ENCODE measurements around the gene KLF5.

The KLF5 gene

DNA sequence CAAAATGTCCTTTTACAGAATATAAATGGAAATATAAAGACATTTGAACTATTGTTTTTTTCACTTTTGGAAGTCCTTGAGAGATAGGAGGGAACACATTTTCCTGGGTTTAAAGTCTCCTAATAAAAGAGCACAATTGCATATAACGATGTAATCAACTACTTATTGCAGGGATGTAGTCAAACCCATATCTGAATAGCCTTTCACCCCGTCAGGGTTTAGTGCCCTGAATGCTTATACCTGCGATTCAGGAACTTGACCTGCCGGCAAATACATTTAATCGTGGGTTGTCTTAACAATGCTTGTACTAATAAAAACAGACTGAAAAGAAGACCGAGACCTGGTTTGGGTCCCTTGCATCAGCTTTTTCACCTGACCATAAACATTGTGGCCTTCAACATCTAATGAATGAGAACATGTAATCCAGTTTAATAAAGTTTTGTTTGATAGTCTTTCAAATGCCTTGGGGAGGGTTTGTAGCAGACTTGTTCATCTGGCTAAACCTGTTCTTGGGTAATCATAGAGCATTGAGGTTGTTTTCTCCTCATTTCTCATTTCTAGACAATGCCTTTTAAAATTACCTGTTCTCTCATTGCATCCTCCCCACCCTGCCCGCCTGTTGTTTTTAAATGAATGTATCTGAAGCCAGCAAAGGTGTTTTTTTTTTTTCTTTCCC lies 7.0 kb downstream of the KLF5 start:
- no peaks in the 10 kb centered on the region for H3K27me3 Mint-ChIP-seq
- no peaks in the 10 kb centered on the region for H3K4me1 Mint-ChIP-seq
- ATAC-seq (ENCODE audit: low read depth) (no peak), DNase-seq (ENCODE audit: low spot score in 2 of 2) (no peak)
- H3K27ac Mint-ChIP-seq, result no peak overlapping the region
- H3K9me3 Mint-ChIP-seq, result no peaks in the 10 kb centered on the region
- H3K36me3 Mint-ChIP-seq, result no peaks in the 10 kb centered on the region
- H3K4me3 Mint-ChIP-seq, result no peak overlapping the region

DNA sequence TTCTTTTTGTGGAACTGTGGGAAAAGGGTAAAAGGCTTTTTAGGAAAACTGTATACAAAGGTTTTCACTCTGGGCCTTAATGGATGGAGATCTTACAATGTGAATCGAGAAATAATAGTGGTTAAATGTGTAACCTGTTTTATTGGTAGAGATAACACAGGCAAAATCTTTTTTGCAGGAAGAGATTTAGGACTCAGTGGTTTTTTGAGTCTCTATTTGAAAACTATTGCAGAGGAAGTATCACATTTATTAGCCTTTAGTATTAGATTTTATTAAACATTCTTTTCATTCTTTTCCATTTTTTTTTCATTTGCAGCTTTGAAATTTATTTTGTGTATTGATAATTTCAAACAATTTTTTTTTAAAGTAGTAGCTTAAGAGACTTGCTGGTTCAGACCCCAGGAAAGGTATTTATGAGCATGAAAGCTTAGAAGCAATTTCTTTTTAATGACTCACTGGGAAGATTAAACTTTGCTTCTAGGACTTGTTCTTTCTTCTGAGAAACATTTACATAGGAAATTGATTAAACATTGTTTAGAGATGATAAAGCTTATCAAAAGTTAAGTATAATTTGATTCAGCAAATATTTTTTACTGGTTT lies 10.5 kb downstream of the KLF5 start:
- H3K27ac Mint-ChIP-seq, result no peak overlapping the region
- ATAC-seq (ENCODE audit: low read depth), result no peak
- no peak overlapping the region for H3K4me3 Mint-ChIP-seq
- H3K9me3 Mint-ChIP-seq, result no peaks in the 10 kb centered on the region
- no peaks in the 10 kb centered on the region for H3K4me1 Mint-ChIP-seq
- H3K36me3 Mint-ChIP-seq, result no peaks in the 10 kb centered on the region
- no peaks in the 10 kb centered on the region for H3K27me3 Mint-ChIP-seq
- no peak for DNase-seq (ENCODE audit: low spot score in 2 of 2)

DNA sequence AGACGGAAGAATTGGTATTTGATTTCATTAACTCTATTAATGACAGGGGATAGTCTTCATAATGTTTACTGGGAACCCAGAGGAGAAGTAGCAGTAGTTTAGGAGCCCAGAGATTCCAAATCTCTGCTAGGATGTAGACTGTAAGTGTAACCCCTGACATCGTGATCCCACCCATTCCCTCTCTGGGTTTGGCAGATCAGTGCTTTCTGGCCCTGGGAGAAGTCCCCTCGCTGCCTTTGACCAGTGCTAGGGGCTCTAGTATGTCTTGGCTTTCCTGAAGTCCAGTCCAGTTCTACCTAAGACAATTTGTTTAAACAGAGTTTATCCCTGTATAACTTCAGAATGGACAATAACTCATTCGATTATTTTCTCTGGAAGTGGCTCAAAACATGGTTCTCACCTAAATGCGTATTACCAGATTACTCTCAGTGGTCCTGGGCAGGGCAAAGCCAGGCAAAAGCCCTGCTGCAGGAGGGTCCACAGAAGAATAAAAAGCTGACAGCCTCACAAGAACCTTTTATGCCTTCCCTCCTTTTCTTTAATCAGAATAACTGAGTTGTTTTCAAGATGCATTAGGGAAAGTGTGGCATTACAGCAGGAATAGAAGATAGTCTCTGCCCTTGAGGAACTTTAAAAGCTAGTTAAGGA lies 11.8 kb downstream of the KLF5 start:
- Mint-ChIP-seq H3K4me1 (no peaks in the 10 kb centered on the region), H3K9me3 (no peaks in the 10 kb centered on the region), H3K36me3 (no peaks in the 10 kb centered on the region), H3K27ac (no peak overlapping the region), H3K27me3 (no peaks in the 10 kb centered on the region), H3K4me3 (no peak overlapping the region)
- DNase-seq (ENCODE audit: low spot score in 2 of 2), result no peak
- no peak for ATAC-seq (ENCODE audit: low read depth)

DNA sequence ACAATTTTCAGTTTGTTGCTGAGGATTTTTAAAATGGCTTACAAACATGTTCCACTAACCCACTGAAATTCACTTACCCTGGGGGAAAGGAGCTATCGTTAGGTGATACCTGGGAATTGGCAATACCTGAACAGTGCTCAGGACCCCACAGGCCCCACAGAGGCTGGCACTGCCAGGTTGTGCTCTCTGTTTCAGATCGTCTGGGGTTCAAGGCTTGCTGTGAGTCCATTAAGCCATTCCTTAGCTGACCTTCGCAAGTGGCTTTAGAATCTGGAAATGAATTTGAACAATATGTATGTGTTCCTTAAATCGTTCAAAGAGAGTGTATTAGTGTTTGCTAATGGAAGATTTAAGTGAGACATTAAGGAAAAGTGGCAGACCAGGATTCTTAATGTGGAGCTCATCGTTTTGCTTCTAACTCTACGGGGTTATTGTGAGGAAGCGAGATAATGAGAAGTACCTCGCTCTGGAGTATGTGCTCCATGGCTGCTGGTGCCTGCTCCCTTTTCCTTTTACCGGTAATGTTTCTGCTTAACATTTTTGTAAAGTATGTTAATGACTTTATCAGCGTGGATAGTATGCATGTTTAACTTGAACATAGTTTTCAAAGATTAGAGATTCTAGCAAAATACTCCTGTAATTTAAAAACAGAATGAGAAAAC lies 13.6 kb downstream of the KLF5 start:
- no peak overlapping the region for H3K27ac Mint-ChIP-seq

DNA sequence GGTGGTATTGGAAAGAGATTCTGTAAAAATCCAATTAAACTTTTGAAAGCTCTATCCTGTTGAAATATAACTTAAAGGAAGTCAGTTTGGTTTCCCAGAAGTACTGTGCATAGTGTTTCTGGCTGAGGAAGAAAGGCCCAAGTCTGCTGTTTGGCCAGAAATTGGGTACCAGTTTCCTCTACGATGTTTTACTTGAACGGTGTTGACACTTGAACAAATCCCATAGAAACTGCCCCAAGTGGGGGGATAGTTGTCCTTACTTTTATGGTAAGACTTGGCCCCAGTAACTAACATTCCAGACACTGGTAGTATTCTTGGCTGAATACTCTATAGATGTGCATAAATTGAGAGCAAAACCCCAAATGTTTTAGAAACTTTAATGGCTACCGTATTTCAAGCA lies 14.2 kb downstream of the KLF5 start:
- DNase-seq (ENCODE audit: low spot score in 2 of 2) (no peak), ATAC-seq (ENCODE audit: low read depth) (no peak)
- H3K27ac Mint-ChIP-seq, result no peak overlapping the region
- H3K4me1 Mint-ChIP-seq, result no peaks in the 10 kb centered on the region
- no peaks in the 10 kb centered on the region for H3K36me3 Mint-ChIP-seq
- no peak overlapping the region for H3K4me3 Mint-ChIP-seq
- H3K9me3 Mint-ChIP-seq, result no peaks in the 10 kb centered on the region
- no peaks in the 10 kb centered on the region for H3K27me3 Mint-ChIP-seq

More for the DNA sequence above, 13.6 kb downstream of the KLF5 start:
- Mint-ChIP-seq H3K4me1 (no peaks in the 10 kb centered on the region), H3K9me3 (no peaks in the 10 kb centered on the region), H3K36me3 (no peaks in the 10 kb centered on the region), H3K27me3 (no peaks in the 10 kb centered on the region), H3K4me3 (no peak overlapping the region)
- ATAC-seq (ENCODE audit: low read depth) (no peak), DNase-seq (ENCODE audit: low spot score in 2 of 2) (no peak)

DNA sequence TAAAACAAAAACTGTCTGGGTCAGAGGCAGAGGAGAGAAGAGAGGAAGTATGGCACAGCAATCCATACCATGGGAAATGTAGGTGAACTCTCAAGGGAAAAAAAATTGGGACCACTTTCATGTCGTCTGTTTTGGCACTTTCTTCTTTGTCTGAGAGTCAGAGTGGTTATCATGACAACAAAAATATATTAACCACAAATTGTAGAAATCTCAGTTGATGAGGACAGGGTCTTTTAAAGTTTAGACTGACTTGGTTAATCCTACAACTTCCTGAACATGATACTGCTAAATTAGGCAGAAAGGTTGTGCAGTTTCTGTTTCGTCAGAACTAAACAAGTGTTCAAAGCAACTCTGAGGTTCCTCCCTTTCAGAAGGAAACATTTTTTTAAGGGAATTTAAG lies 15.2 kb downstream of the KLF5 start:
- no peaks in the 10 kb centered on the region for H3K4me1 Mint-ChIP-seq
- H3K36me3 Mint-ChIP-seq, result no peaks in the 10 kb centered on the region
- H3K9me3 Mint-ChIP-seq, result no peaks in the 10 kb centered on the region
- H3K27me3 Mint-ChIP-seq, result no peaks in the 10 kb centered on the region
- H3K4me3 Mint-ChIP-seq, result no peak overlapping the region
- no peak overlapping the region for H3K27ac Mint-ChIP-seq
- ATAC-seq (ENCODE audit: low read depth) (no peak), DNase-seq (ENCODE audit: low spot score in 2 of 2) (no peak)

DNA sequence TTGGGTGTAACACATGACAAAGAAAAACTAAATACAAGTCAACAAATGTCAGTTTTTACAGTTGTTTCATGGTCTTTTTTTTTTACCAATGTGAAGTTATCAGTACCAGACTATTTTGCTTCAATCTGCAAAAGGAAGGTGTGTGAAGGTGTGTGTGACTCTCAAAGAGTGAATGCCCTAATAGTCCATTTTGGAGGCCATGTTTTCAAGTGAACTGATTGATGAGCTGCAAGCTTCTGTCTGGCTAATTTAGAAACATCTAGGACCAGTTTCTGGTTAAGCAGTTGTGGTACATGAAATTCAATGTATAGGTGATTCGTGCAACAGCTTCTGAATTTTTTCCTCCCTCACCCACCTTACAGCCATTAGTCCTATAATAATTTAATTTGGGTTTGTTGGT lies 16.1 kb downstream of the KLF5 start:
- Mint-ChIP-seq H3K27me3 (peaks cover 2% of the 10 kb centered on the region), H3K4me3 (no peak overlapping the region), H3K9me3 (no peaks in the 10 kb centered on the region)

DNA sequence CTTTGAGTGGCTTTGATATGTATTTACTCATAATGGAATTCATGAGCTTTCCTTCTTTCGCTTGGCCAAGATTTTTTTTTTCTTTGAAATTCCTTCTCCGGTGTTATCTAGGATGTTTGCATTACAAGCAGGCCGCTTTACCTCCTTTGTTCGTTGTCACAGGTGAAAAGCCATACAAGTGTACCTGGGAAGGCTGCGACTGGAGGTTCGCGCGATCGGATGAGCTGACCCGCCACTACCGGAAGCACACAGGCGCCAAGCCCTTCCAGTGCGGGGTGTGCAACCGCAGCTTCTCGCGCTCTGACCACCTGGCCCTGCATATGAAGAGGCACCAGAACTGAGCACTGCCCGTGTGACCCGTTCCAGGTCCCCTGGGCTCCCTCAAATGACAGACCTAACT lies 16.7 kb downstream of the KLF5 start:
- no peak for DNase-seq (ENCODE audit: low spot score in 2 of 2)
- Mint-ChIP-seq H3K27ac (no peak overlapping the region), H3K4me1 (no peaks in the 10 kb centered on the region), H3K27me3 (peaks cover 2% of the 10 kb centered on the region), H3K36me3 (no peaks in the 10 kb centered on the region), H3K4me3 (no peak overlapping the region), H3K9me3 (no peaks in the 10 kb centered on the region)
- ATAC-seq (ENCODE audit: low read depth), result no peak

More for the DNA sequence above, 16.1 kb downstream of the KLF5 start:
- Mint-ChIP-seq H3K36me3 (no peaks in the 10 kb centered on the region), H3K4me1 (no peaks in the 10 kb centered on the region), H3K27ac (no peak overlapping the region)
- DNase-seq (ENCODE audit: low spot score in 2 of 2) (no peak), ATAC-seq (ENCODE audit: low read depth) (no peak)

DNA sequence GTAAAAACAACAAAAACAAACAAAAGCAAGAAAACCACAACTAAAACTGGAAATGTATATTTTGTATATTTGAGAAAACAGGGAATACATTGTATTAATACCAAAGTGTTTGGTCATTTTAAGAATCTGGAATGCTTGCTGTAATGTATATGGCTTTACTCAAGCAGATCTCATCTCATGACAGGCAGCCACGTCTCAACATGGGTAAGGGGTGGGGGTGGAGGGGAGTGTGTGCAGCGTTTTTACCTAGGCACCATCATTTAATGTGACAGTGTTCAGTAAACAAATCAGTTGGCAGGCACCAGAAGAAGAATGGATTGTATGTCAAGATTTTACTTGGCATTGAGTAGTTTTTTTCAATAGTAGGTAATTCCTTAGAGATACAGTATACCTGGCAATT lies 17.1 kb downstream of the KLF5 start:
- DNase-seq (ENCODE audit: low spot score in 2 of 2), result no peak
- no peak for ATAC-seq (ENCODE audit: low read depth)

DNA sequence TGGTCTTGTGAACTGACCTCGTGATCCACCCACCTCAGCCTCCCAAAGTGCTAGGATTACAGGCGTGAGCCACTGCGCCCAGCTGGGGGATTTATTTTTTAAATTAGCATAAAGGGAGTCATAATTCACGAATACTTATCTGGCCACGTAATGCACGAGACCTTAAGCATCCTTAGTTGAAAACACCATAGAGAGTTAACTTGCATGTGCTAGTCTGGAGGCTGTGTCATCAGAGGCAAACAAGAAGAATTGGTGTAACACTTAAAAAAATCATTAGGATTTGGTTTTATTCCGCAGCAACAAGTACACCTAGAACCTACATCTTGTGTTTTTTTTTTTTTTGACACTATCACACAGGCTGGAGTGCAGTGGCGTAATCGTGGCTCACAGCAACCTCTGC lies 19.1 kb downstream of the KLF5 start:
- Mint-ChIP-seq H3K36me3 (no peaks in the 10 kb centered on the region), H3K4me3 (no peak overlapping the region), H3K9me3 (no peaks in the 10 kb centered on the region), H3K27ac (no peak overlapping the region), H3K4me1 (no peaks in the 10 kb centered on the region), H3K27me3 (peaks cover 3% of the 10 kb centered on the region)
- DNase-seq (ENCODE audit: low spot score in 2 of 2), result no peak
- no peak for ATAC-seq (ENCODE audit: low read depth)

More for the DNA sequence above, 17.1 kb downstream of the KLF5 start:
- no peak overlapping the region for H3K27ac Mint-ChIP-seq
- H3K27me3 Mint-ChIP-seq, result peaks cover 2% of the 10 kb centered on the region
- H3K36me3 Mint-ChIP-seq, result no peaks in the 10 kb centered on the region
- H3K9me3 Mint-ChIP-seq, result no peaks in the 10 kb centered on the region
- H3K4me3 Mint-ChIP-seq, result no peak overlapping the region
- H3K4me1 Mint-ChIP-seq, result no peaks in the 10 kb centered on the region

DNA sequence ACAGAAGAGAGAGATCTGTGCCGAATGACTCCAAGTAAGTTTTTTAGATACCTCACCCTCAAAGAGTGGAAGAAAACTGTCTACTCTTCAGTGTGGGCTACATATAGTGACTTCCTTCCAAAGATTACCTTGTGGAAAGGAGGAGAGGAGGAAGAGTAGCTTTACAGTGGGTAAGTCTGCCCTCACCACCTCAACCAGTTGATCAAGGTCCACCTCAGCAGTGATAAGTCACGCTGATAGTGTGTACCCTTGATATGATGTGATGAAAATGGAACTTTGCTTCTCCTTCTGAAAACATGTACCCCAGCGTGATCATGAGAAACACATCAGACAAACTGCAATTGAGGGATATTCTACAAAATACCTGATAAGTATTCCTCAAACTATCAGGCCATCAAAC lies 20.6 kb downstream of the KLF5 start:
- H3K4me1 Mint-ChIP-seq, result no peaks in the 10 kb centered on the region
- no peak overlapping the region for H3K4me3 Mint-ChIP-seq
- no peak overlapping the region for H3K27ac Mint-ChIP-seq
- no peaks in the 10 kb centered on the region for H3K36me3 Mint-ChIP-seq
- DNase-seq (ENCODE audit: low spot score in 2 of 2), result no peak
- ATAC-seq (ENCODE audit: low read depth), result no peak
- peaks cover 5% of the 10 kb centered on the region for H3K27me3 Mint-ChIP-seq
- no peaks in the 10 kb centered on the region for H3K9me3 Mint-ChIP-seq

DNA sequence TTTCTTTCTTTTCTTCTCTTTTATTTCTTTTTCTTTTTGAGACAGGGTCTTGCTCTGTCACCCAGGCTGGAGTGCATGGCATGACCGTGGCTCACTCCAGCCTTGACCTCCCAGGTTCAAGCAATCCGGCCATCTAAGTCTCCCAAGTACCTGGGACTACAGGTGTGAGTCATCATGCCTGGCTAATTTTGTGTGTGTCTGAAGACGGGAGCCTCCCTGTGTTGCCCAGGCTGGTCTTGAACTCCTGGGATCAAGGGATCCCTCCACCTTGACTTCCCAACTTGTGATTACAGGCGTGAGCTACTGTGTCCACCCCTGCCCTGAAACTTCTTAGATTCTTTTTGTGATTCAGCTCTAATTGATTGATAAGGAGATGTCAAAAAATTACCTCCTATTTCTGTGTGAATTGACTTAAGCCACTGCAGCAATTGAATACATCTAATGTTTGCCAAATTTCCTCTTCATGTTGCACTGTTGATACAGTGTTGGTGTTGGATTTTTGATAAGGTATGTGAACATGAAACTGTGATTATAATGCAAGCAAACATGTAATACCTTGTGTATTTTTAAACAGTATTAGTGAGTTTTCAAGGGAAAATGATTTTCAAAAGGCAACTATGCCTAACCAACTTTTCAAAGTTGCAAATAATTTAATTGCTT lies 22.6 kb downstream of the KLF5 start:
- ATAC-seq (ENCODE audit: low read depth), result no peak
- H3K4me1 Mint-ChIP-seq, result no peaks in the 10 kb centered on the region
- no peaks in the 10 kb centered on the region for H3K9me3 Mint-ChIP-seq
- H3K27ac Mint-ChIP-seq, result no peak overlapping the region
- no peaks in the 10 kb centered on the region for H3K36me3 Mint-ChIP-seq
- H3K4me3 Mint-ChIP-seq, result no peak overlapping the region
- H3K27me3 Mint-ChIP-seq, result peaks cover 5% of the 10 kb centered on the region
- DNase-seq (ENCODE audit: low spot score in 2 of 2), result no peak

DNA sequence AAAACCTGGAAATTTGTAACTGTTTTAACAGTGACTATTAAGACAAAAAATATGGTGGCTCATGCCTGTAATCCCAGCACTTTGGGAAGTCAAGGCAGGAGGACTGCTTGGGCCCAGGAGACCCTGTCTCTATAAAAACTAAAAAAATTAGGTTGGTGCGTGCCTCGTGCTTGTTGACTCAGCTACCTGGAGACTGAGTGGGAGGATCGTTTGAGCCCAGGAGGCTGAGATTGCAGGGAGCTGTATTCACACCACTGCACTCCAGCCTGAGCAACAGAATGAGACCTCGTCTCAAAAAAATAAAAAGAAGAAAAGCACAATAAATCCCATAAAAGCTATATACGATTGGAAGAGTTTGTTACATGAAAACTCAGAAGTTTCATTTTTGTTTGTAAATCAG lies 23.7 kb downstream of the KLF5 start:
- no peak overlapping the region for H3K4me3 Mint-ChIP-seq

DNA sequence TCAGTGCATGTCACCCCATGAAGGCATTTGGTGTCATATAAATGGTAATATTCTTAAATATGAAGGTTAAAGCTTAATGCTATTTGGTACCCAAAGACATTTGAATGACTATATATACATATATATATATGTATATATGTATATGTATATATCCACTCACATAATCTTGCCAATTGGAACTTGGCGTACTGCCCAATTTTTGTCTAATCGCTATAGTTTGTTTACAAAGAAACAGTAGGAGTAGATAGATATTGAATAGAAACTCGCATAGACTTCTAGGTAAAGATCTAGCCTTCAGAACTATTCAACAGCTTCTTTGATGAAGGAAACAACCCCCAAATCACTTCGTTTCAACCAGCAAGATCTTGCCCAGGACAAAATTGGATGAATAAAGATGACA lies 24.1 kb downstream of the KLF5 start:
- Mint-ChIP-seq H3K4me3 (no peak overlapping the region), H3K4me1 (no peaks in the 10 kb centered on the region), H3K36me3 (no peaks in the 10 kb centered on the region), H3K9me3 (no peaks in the 10 kb centered on the region), H3K27me3 (peaks cover 5% of the 10 kb centered on the region), H3K27ac (no peak overlapping the region)
- ATAC-seq (ENCODE audit: low read depth) (no peak), DNase-seq (ENCODE audit: low spot score in 2 of 2) (no peak)

More for the DNA sequence above, 23.7 kb downstream of the KLF5 start:
- Mint-ChIP-seq H3K27ac (no peak overlapping the region), H3K36me3 (no peaks in the 10 kb centered on the region), H3K9me3 (no peaks in the 10 kb centered on the region), H3K4me1 (no peaks in the 10 kb centered on the region), H3K27me3 (peaks cover 5% of the 10 kb centered on the region)
- DNase-seq (ENCODE audit: low spot score in 2 of 2), result no peak
- no peak for ATAC-seq (ENCODE audit: low read depth)

All from memory B cell (primary cell).